SK-N-MC (cell line): Measurements from ENCODE around the gene NVL.

Experiments used
- DNase-seq: peaks from one replicate; pipeline ENCODE4 v3.0.0-alpha.2; 2011; ENCODE audit warnings: low read depth, low spot score
- H3K27ac ChIP-seq: fragments of 200-600 bp; sonication (generic); 2 replicates; pipeline ENCODE4 v1.5.1; 2016; ENCODE audit warnings: mixed run types
- H3K36me3 ChIP-seq: fragments of 200-600 bp; sonication (generic); 2 replicates; pipeline ENCODE4 v1.6.1; 2017; ENCODE audit warnings: antibody characterized with exemption, low read length, mixed read lengths; ENCODE audit not compliant: insufficient read depth
- H3K4me3 ChIP-seq: fragments of 200-600 bp; sonication (generic); 2 replicates; pipeline ENCODE4 v1.5.1; 2016
- H3K9ac ChIP-seq: fragments of 200-600 bp; sonication (generic); 2 replicates; pipeline ENCODE4 v1.8.0; 2017; ENCODE audit warnings: mixed run types, mixed read lengths; ENCODE audit not compliant: insufficient read length
- H3K9me3 ChIP-seq: fragments of 200-600 bp; sonication (generic); 2 replicates; pipeline ENCODE4 v1.6.1; 2017; ENCODE audit warnings: low read depth, mild to moderate bottlenecking, antibody characterized with exemption, low read length, moderate library complexity, mixed read lengths
- EZH2 ChIP-seq: fragments of 200-600 bp; sonication (generic); IDR thresholded peaks from one replicate; pipeline ENCODE4 v1.6.1; 2017; ENCODE audit warnings: antibody characterized with exemption
- FOXP2 ChIP-seq: optimal IDR thresholded peaks from 2 replicates; pipeline ENCODE3; 2011; ENCODE audit warnings: mild to moderate bottlenecking, moderate library complexity; ENCODE audit not compliant: insufficient read depth; ENCODE audit errors: extremely low read length, control extremely low read depth
- POLR2AphosphoS5 ChIP-seq: IDR thresholded peaks from 2 replicates; pipeline ENCODE4 v1.6.1; 2012; ENCODE audit warnings: mild to moderate bottlenecking, low read depth, low read length, borderline replicate concordance

Gene NVL

DNA sequence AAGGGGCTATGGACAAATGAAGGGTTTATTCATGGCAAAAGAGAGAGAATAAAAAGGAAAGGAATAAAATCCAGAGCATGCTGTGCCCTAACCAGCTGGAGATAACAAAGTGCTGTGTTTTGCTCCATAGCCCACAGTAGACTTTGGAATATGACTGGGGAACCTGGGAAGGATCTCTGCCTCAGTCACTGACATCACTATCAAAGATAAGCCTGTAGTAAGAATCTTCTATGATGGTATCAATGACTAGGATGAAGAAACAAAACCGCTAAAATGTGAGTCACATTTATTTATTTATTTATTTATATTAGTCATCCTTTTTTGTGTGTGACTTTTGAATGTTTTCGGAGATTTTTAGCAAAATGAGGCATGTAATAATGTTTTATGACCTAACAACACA is 56.3 kb downstream of the NVL start:
- peaks cover 41% of the 10 kb centered on the region for H3K36me3 ChIP-seq

DNA sequence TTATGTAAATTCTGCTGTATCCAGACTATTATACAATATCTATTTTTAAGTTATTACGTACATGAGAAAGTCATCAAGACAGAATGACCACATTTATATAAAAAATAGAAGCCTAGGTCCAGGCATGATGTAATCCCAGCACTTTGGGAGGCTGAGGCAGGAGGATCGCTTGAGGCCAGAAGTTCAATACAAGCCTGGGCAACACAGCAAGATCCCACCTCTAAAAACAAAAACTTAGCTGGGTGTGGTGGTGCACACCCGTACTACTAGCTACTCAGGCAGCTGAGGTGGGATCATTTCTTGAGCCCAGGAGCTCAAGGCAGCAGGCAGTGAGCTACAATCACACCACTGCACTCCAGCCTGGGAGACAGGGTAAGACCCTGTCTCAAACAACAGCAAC is 58.9 kb downstream of the NVL start:
- TF ChIP-seq FOXP2 (no peak), EZH2 (no peak), POLR2AphosphoS5 (no peak)

More for the DNA sequence above, 56.3 kb downstream of the NVL start:
- H3K9me3 ChIP-seq: no peaks in the 10 kb centered on the region
- H3K27ac ChIP-seq: no peak overlapping the region
- TF ChIP-seq POLR2AphosphoS5 (no peak), EZH2 (no peak), FOXP2 (no peak)
- DNase-seq: no peak
- no peak overlapping the region for H3K4me3 ChIP-seq
- H3K9ac ChIP-seq: no peak overlapping the region

DNA sequence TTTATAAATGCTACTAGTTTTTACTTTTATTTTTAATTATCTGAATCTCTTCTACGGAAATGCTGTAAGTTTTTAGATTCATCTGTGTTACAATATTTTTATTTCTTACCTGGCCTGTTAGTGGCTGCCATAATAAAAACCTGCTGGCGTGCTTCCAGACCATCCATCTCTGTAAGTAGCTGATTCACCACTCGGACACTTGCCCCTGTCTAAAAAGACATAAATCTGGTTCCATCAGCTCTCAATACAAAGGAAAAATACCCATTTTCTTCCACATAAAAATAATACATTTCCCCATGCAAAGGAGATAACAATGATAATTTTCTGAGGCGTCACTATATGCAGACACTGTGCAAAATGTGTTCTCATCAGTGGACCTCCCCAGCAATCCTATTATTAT is 62.0 kb downstream of the NVL start:
- Histone ChIP-seq H3K36me3 (peaks cover 16% of the 10 kb centered on the region), H3K4me3 (no peak overlapping the region), H3K9ac (no peak overlapping the region), H3K9me3 (no peaks in the 10 kb centered on the region), H3K27ac (no peak overlapping the region)
- DNase-seq: no peak
- no peak for TF ChIP-seq FOXP2
- TF ChIP-seq EZH2: no peak
- TF ChIP-seq POLR2AphosphoS5: no peak

More for the DNA sequence above, 58.9 kb downstream of the NVL start:
- no peak overlapping the region for H3K4me3 ChIP-seq
- H3K27ac ChIP-seq: no peak overlapping the region
- peaks cover 42% of the 10 kb centered on the region for H3K36me3 ChIP-seq
- no peaks in the 10 kb centered on the region for H3K9me3 ChIP-seq
- DNase-seq: no peak
- H3K9ac ChIP-seq: no peak overlapping the region

DNA sequence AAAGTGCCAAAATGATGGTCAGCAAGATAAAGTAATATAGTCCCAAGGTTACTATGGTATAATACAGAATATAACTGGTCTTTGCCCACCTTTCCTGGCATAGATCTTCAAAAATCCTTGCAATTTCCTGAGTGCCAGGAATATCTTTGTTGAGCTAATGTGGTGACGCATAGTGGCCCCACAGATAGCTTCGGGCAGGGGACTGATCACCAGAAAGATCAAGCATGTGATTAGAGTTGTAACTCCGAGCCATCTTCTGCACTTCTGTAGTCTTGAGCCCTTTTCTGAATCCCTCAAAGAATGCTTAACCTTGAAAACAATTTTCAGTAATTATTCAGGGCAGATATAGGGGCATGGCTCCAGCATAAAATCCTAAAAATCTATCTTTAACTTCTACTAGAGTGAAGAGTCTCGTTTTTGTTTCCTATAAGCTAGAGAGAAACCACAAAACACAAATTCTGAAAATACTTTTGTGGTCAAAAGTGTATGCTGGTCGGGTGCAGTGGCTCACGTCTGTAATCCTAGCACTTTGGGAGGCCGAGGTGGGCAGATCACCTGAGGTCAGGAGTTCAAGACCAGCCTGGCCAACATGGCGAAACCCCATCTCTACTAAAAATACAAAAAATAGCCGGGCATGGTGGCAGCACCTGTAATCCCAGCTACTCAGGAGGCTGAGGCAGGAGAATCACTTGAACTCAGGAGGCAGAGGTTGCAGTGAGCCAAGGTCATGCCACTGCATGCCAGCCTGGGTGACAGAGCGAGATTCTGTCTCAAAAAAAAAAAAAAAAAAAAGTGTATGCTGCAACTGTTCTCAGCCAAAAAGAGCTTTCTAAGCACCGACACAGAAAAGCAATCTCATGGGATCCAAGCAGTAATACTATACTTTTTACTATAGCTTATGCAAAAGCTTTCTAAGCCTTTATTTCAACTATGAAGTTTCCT is 62.8 kb downstream of the NVL start:
- Histone ChIP-seq H3K9ac (no peak overlapping the region), H3K4me3 (no peak overlapping the region), H3K36me3 (peaks cover 20% of the 10 kb centered on the region), H3K9me3 (no peaks in the 10 kb centered on the region), H3K27ac (no peak overlapping the region)
- no peak for DNase-seq
- no peak for TF ChIP-seq FOXP2
- TF ChIP-seq POLR2AphosphoS5: no peak
- TF ChIP-seq EZH2: no peak

DNA sequence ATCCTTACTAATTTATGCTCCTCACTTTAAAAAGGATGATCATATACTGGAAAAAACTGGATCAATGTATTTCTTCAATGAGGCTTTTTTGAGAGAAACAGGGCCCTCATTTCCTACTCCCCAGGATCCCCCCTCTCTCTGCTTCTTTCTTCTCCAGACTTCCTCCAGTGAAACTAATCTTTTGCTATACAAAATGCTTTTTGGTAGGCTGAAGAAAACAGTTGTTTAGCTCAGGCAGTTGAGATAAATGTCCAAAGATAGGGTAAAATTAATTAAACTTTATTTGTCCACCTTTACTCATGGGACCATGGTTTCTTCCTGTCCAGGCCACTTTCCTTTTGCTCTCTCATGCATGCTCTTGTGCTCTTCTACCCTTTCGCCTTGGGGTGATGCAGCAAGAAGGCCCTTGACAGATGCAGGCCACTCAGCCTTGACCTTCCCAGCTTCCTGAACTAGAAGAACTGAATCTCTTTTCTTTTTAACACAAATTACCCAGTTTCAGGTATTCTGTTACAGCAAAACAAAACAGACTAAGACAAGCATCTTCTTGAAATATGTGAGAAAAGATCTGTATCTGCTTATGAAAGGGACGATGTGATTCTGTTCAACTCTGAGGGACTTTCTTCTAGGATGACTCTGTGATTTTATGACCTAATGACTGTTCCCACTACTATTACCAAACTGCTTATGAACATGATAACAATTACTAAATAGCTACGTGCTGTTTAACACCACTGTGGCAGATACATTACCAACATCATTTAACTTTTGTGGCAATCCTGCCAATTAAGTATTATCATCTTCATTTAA is 63.7 kb downstream of the NVL start:
- no peak overlapping the region for H3K4me3 ChIP-seq
- TF ChIP-seq FOXP2: no peak
- no peak for TF ChIP-seq POLR2AphosphoS5
- no peak for TF ChIP-seq EZH2
- H3K36me3 ChIP-seq: peaks cover 20% of the 10 kb centered on the region
- no peak overlapping the region for H3K9ac ChIP-seq
- no peak for DNase-seq
- no peak overlapping the region for H3K27ac ChIP-seq
- no peaks in the 10 kb centered on the region for H3K9me3 ChIP-seq

DNA sequence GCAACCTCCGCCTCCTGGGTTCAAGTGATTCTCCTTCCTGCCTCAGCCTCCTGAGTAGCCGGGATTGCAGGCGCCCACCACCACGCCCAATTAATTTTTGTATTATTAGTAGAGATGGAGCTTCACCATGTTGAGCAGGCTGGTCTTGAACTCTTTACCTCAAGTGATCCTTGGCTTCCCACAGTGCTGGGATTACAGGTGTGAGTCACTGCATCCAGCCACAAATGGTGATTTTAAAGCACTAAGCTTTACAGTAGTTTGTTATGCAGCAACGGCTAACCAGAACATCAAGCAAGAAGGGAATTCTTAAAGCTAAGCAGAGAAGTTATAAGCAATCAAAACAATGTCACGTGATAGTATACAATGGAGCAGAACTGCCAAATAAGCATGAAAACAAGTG is 65.7 kb downstream of the NVL start:
- no peak for DNase-seq
- no peak for TF ChIP-seq EZH2
- no peak for TF ChIP-seq POLR2AphosphoS5
- TF ChIP-seq FOXP2: no peak

DNA sequence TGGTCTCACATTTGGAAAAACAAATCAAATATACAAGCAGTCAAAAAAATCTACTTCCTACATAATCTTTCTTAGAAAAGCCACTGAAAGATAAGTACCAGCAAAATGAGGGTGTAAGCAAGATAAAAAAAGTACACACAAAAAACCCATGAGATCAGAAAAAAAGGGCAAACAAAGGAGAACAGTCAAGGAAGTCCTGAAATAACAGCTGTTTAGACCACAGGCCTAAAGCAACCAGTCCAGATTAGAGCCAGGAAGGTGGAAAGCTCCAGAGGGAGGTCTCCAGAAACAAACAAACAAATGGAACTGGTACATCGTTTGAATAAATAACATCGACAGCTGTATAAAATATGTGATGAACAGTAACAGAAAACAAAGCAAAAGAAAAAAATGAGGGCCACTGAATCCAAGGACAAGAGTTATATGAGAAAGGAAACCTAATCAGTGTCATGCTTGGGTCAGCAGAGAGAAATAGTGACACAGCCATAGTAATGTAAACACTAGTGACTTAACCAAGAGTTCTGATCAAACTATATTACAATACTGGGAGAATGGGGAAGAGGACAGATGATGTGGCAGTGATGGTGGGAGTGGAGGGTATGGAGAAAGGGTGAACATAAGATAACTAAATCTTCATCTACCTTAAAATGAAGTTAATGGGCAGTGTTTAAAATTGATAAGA is 67.5 kb downstream of the NVL start:
- H3K9ac ChIP-seq: no peak overlapping the region
- no peak for TF ChIP-seq POLR2AphosphoS5
- no peak for TF ChIP-seq FOXP2
- TF ChIP-seq EZH2: no peak
- no peak overlapping the region for H3K4me3 ChIP-seq
- peaks cover 22% of the 10 kb centered on the region for H3K36me3 ChIP-seq
- H3K27ac ChIP-seq: no peak overlapping the region
- no peaks in the 10 kb centered on the region for H3K9me3 ChIP-seq
- no peak for DNase-seq

More for the DNA sequence above, 65.7 kb downstream of the NVL start:
- H3K9me3 ChIP-seq: no peaks in the 10 kb centered on the region
- H3K9ac ChIP-seq: no peak overlapping the region
- H3K27ac ChIP-seq: no peak overlapping the region
- peaks cover 16% of the 10 kb centered on the region for H3K36me3 ChIP-seq
- H3K4me3 ChIP-seq: no peak overlapping the region

DNA sequence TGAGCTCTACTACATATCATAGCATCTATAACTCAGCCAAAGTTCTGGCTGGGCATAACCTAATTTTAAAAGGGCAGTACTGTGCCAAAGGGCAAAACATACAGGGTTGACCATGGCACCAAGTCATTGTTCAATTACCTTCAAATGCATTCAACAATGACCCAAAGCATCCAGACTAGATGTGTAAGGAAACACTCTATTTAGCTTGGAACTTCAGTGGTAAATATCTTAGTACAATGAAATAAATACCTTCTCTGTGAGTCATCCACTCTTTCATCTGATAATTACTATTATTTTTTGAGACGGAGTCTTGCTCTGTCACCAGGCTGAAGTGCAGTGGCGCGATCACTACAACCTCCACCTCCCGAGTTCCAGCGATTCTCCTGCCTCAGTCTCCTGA is 70.0 kb downstream of the NVL start:
- DNase-seq: no peak
- H3K4me3 ChIP-seq: no peak overlapping the region
- H3K36me3 ChIP-seq: peaks cover 29% of the 10 kb centered on the region
- TF ChIP-seq FOXP2: no peak
- no peak for TF ChIP-seq EZH2
- TF ChIP-seq POLR2AphosphoS5: no peak
- no peak overlapping the region for H3K9ac ChIP-seq
- no peaks in the 10 kb centered on the region for H3K9me3 ChIP-seq
- no peak overlapping the region for H3K27ac ChIP-seq
